ENCODE measurements around the gene RPS19. TPM values are rescaled to one million over a fixed set of nuclear protein-coding genes. Genes with fewer than 3 reads are reported as not detected.

RPS19 gene
- total and polyA plus RNA-seq, 10 of the 15 experiments (the other 5 are each of a cell fraction or from before 2014, with no cell fraction given) = 2,615 to 5,578 (median 4,127) TPM

GRCh38 chr19:41893899-41894298 is 33.8 kb downstream of the RPS19 start (continued):
- TF ChIP-seq BMI1 (IDR thresholded peaks at IDR 0.05; ENCODE audit: borderline replicate concordance) (no peak), GATAD2B (conservative IDR thresholded peaks at IDR 0.05; ENCODE audit: low read depth) (no peak), FOXK2 (IDR thresholded peaks at IDR 0.05) (no peak), NBN (IDR thresholded peaks at IDR 0.05) (peak; percentile 75), E2F4 (IDR thresholded peaks at IDR 0.05; ENCODE audit: low read depth, low read length) (no peak), IKZF1 (conservative IDR thresholded peaks at IDR 0.05) (0 out of 2 replicates have a peak, but pooled peaks have one; percentile 29), SP1 (IDR thresholded peaks at IDR 0.05; ENCODE audit: low read depth, low read length) (no peak), GABPA (IDR thresholded peaks at IDR 0.05; ENCODE audit: low read depth) (no peak), ETV6 (conservative IDR thresholded peaks at IDR 0.05 in 1 of 2, IDR thresholded peaks at IDR 0.05 in 1 of 2; ENCODE audit: borderline replicate concordance in 1 of 2, low read depth in 1 of 2) (no peak), MEF2B (IDR thresholded peaks at IDR 0.05; ENCODE audit: partially characterized antibody, poor library complexity, severe bottlenecking) (no peak)
- TF ChIP-seq, protein P1, sequence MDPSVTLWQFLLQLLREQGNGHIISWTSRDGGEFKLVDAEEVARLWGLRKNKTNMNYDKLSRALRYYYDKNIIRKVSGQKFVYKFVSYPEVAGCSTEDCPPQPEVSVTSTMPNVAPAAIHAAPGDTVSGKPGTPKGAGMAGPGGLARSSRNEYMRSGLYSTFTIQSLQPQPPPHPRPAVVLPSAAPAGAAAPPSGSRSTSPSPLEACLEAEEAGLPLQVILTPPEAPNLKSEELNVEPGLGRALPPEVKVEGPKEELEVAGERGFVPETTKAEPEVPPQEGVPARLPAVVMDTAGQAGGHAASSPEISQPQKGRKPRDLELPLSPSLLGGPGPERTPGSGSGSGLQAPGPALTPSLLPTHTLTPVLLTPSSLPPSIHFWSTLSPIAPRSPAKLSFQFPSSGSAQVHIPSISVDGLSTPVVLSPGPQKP (IDR thresholded peaks at IDR 0.05; ENCODE audit: low read depth, low read length) = no peak
- TF ChIP-seq, protein P2, sequence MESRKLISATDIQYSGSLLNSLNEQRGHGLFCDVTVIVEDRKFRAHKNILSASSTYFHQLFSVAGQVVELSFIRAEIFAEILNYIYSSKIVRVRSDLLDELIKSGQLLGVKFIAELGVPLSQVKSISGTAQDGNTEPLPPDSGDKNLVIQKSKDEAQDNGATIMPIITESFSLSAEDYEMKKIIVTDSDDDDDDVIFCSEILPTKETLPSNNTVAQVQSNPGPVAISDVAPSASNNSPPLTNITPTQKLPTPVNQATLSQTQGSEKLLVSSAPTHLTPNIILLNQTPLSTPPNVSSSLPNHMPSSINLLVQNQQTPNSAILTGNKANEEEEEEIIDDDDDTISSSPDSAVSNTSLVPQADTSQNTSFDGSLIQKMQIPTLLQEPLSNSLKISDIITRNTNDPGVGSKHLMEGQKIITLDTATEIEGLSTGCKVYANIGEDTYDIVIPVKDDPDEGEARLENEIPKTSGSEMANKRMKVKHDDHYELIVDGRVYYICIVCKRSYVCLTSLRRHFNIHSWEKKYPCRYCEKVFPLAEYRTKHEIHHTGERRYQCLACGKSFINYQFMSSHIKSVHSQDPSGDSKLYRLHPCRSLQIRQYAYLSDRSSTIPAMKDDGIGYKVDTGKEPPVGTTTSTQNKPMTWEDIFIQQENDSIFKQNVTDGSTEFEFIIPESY (IDR thresholded peaks at IDR 0.05) = no peak
- TF ChIP-seq, protein P3, sequence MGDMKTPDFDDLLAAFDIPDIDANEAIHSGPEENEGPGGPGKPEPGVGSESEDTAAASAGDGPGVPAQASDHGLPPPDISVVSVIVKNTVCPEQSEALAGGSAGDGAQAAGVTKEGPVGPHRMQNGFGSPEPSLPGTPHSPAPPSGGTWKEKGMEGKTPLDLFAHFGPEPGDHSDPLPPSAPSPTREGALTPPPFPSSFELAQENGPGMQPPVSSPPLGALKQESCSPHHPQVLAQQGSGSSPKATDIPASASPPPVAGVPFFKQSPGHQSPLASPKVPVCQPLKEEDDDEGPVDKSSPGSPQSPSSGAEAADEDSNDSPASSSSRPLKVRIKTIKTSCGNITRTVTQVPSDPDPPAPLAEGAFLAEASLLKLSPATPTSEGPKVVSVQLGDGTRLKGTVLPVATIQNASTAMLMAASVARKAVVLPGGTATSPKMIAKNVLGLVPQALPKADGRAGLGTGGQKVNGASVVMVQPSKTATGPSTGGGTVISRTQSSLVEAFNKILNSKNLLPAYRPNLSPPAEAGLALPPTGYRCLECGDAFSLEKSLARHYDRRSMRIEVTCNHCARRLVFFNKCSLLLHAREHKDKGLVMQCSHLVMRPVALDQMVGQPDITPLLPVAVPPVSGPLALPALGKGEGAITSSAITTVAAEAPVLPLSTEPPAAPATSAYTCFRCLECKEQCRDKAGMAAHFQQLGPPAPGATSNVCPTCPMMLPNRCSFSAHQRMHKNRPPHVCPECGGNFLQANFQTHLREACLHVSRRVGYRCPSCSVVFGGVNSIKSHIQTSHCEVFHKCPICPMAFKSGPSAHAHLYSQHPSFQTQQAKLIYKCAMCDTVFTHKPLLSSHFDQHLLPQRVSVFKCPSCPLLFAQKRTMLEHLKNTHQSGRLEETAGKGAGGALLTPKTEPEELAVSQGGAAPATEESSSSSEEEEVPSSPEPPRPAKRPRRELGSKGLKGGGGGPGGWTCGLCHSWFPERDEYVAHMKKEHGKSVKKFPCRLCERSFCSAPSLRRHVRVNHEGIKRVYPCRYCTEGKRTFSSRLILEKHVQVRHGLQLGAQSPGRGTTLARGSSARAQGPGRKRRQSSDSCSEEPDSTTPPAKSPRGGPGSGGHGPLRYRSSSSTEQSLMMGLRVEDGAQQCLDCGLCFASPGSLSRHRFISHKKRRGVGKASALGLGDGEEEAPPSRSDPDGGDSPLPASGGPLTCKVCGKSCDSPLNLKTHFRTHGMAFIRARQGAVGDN (IDR thresholded peaks at IDR 0.05) = no peak
- TF ChIP-seq, protein P4, sequence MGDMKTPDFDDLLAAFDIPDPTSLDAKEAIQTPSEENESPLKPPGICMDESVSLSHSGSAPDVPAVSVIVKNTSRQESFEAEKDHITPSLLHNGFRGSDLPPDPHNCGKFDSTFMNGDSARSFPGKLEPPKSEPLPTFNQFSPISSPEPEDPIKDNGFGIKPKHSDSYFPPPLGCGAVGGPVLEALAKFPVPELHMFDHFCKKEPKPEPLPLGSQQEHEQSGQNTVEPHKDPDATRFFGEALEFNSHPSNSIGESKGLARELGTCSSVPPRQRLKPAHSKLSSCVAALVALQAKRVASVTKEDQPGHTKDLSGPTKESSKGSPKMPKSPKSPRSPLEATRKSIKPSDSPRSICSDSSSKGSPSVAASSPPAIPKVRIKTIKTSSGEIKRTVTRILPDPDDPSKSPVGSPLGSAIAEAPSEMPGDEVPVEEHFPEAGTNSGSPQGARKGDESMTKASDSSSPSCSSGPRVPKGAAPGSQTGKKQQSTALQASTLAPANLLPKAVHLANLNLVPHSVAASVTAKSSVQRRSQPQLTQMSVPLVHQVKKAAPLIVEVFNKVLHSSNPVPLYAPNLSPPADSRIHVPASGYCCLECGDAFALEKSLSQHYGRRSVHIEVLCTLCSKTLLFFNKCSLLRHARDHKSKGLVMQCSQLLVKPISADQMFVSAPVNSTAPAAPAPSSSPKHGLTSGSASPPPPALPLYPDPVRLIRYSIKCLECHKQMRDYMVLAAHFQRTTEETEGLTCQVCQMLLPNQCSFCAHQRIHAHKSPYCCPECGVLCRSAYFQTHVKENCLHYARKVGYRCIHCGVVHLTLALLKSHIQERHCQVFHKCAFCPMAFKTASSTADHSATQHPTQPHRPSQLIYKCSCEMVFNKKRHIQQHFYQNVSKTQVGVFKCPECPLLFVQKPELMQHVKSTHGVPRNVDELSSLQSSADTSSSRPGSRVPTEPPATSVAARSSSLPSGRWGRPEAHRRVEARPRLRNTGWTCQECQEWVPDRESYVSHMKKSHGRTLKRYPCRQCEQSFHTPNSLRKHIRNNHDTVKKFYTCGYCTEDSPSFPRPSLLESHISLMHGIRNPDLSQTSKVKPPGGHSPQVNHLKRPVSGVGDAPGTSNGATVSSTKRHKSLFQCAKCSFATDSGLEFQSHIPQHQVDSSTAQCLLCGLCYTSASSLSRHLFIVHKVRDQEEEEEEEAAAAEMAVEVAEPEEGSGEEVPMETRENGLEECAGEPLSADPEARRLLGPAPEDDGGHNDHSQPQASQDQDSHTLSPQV (IDR thresholded peaks at IDR 0.05) = no peak

Data from GM12878 (cell line).